Keratinocyte (primary cell): Measurements from ENCODE around the gene NET1. TPM values are rescaled to one million over a fixed set of nuclear protein-coding genes. Genes with fewer than 3 reads are reported as not detected.

ENCODE experiments used
- DNase-seq: peaks from one replicate; pipeline ENCODE4 v3.0.0-alpha.2; 2011; ENCODE audit warnings: low read depth, missing footprints, low spot score
- FAIRE-seq: peaks from 2 replicates; lab custom pipeline; 2011; peaks lifted over from hg19 to GRCh38; lab: Jason Lieb, UNC
- H2AFZ ChIP-seq: 2 replicates; pipeline ENCODE4 v1.6.0; 2012; ENCODE audit warnings: low read length, control low read depth, inconsistent platforms; ENCODE audit not compliant: control insufficient read depth
- H3K27ac ChIP-seq: 2 replicates; pipeline ENCODE4 v1.5.1; 2011; ENCODE audit warnings: low read length; ENCODE audit not compliant: control insufficient read depth, insufficient read depth
- H3K27me3 ChIP-seq: 3 replicates; pipeline ENCODE4 v1.6.0; 2011; ENCODE audit warnings: low read length; ENCODE audit not compliant: control insufficient read depth, insufficient read depth; ENCODE audit errors: extremely low read depth
- H3K36me3 ChIP-seq, 2 experiments: 2 replicates in 1 of 2; 3 replicates in 1 of 2; pipeline ENCODE4 v1.5.1; 2011; ENCODE audit warnings: low read length in 2 of 2, mild to moderate bottlenecking in 1 of 2; ENCODE audit not compliant: control insufficient read depth in 2 of 2, insufficient read depth in 2 of 2; ENCODE audit errors: extremely low read depth in 1 of 2
- H3K4me1 ChIP-seq: 3 replicates; pipeline ENCODE4 v1.5.1; 2011; ENCODE audit warnings: low read length; ENCODE audit not compliant: control insufficient read depth, insufficient read depth; ENCODE audit errors: extremely low read depth
- H3K4me2 ChIP-seq: 3 replicates; pipeline ENCODE4 v1.6.0; 2011; ENCODE audit warnings: low read depth, low read length; ENCODE audit not compliant: control insufficient read depth, insufficient read depth; ENCODE audit errors: extremely low read depth
- H3K4me3 ChIP-seq, 3 experiments: fragments of 200-600 bp in 1 of 3; sonication (generic) in 1 of 3; 2 replicates in 2 of 3; 3 replicates in 1 of 3; pipeline ENCODE4 v1.5.1; 2011 to 2016; ENCODE audit warnings: low read length in 3 of 3, mild to moderate bottlenecking in 3 of 3, control low read depth in 2 of 3, inconsistent platforms in 1 of 3, low read depth in 1 of 3, mixed read lengths in 1 of 3, mixed run types in 1 of 3, moderate library complexity in 1 of 3; ENCODE audit not compliant: control insufficient read depth in 2 of 3, insufficient read depth in 2 of 3; ENCODE audit errors: extremely low read depth in 1 of 3
- H3K79me2 ChIP-seq: 2 replicates; pipeline ENCODE4 v1.6.0; 2012; ENCODE audit warnings: low read length; ENCODE audit not compliant: control insufficient read depth, insufficient read depth
- H3K9ac ChIP-seq: 3 replicates; pipeline ENCODE4 v1.6.0; 2011; ENCODE audit warnings: low read length; ENCODE audit not compliant: control insufficient read depth, insufficient read depth; ENCODE audit errors: extremely low read depth
- H3K9me1 ChIP-seq: 3 replicates; pipeline ENCODE4 v1.6.0; 2011; ENCODE audit warnings: low read length; ENCODE audit not compliant: control insufficient read depth, insufficient read depth; ENCODE audit errors: extremely low read depth
- H3K9me3 ChIP-seq: 2 replicates; pipeline ENCODE4 v1.5.1; 2012; ENCODE audit warnings: low read depth, low read length; ENCODE audit not compliant: control insufficient read depth
- H4K20me1 ChIP-seq: 3 replicates; pipeline ENCODE4 v1.6.0; 2011; ENCODE audit warnings: low read length; ENCODE audit not compliant: control insufficient read depth, insufficient read depth; ENCODE audit errors: extremely low read depth
- CTCF ChIP-seq, 3 experiments: IDR thresholded peaks in 1 of 3; conservative IDR thresholded peaks in 1 of 3; optimal IDR thresholded peaks in 1 of 3; 2 replicates in 2 of 3; 3 replicates in 1 of 3; pipeline versions ENCODE3 to v1.5.1; 2011; ENCODE audit warnings: low read length in 3 of 3, mild to moderate bottlenecking in 3 of 3, moderate library complexity in 2 of 3, control low read depth in 1 of 3, inconsistent platforms in 1 of 3; ENCODE audit not compliant: insufficient read depth in 2 of 3; ENCODE audit errors: extremely low read depth in 1 of 3
- EZH2 ChIP-seq: IDR thresholded peaks from one replicate; pipeline ENCODE4 v1.6.1; 2012; ENCODE audit warnings: inconsistent platforms, mild to moderate bottlenecking, low read length, moderate library complexity
- dilution Hi-C: fragments of 300-500 bp; cut with MboI; formaldehyde crosslinking; loops from one replicate; pipeline ENCODE4 v1.7.0; 2020; ENCODE audit warnings: low sequenced_read_pairs; ENCODE audit not compliant: extremely low pct_ligation_motif_present
- polyA plus RNA-seq, 5 experiments: library from polyadenylated mRNA; depleted of rRNA in 3 of 5; stranded (reverse) in 3 of 5; stranded (forward) in 1 of 5; unstranded in 1 of 5; fragments of >200 nt; gene quantifications; 1 replicate in 1 of 5; 2 replicates in 3 of 5; 3 replicates in 1 of 5; pipeline versions ENCODE4 v1.2.1 to v1.2.3, GENCODE V29; 2011 to 2012; ENCODE audit warnings: missing spikeins in 2 of 5, low read depth in 1 of 5, low replicate concordance in 1 of 5

NET1 gene
- polyA plus RNA-seq, 1 donor (not counting 4 experiments of a cell fraction or from before 2014, with no cell fraction given) = 214 TPM

- Histone ChIP-seq H3K36me3 (no peaks in the 10 kb centered on the region), H2AFZ (no peak overlapping the region)
Measured at GRCh38 chr10:5365928-5366327, 46.4 kb upstream of the NET1 start.

GRCh38 chr10:5369362-5370158 lies 42.8 kb upstream of the NET1 start:
- Histone ChIP-seq H3K4me1 (no peaks in the 10 kb centered on the region), H4K20me1 (no peaks in the 10 kb centered on the region), H2AFZ (no peak overlapping the region), H3K4me2 (no peak overlapping the region), H3K9me3 (no peaks in the 10 kb centered on the region), H3K9ac (no peak overlapping the region), H3K79me2 (no peaks in the 10 kb centered on the region), H3K4me3 (no peak overlapping the region), H3K27ac (no peak overlapping the region), H3K9me1 (no peaks in the 10 kb centered on the region), H3K27me3 (peaks cover 15% of the 10 kb centered on the region), H3K36me3 (no peaks in the 10 kb centered on the region)
- TF ChIP-seq EZH2 (no peak), CTCF (optimal IDR thresholded peaks at IDR 0.05 in 1 of 3, IDR thresholded peaks at IDR 0.05 in 1 of 3, conservative IDR thresholded peaks at IDR 0.05 in 1 of 3; ENCODE audit: extremely low read depth in 1 of 3, insufficient read depth in 2 of 3, low read length in 3 of 3) (no peak)
- dilution Hi-C loops = no loop called here
- DNase-seq (no peak), FAIRE-seq (no peak)

More at GRCh38 chr10:5365928-5366327, 46.4 kb upstream of the NET1 start:
- no peaks in the 10 kb centered on the region for H3K79me2 ChIP-seq
- H3K27ac ChIP-seq = no peak overlapping the region
- H3K9me1 ChIP-seq = no peaks in the 10 kb centered on the region
- peaks cover 23% of the 10 kb centered on the region for H3K27me3 ChIP-seq
- no peaks in the 10 kb centered on the region for H3K4me1 ChIP-seq
- dilution Hi-C loops = no loop called here
- no peak overlapping the region for H3K4me3 ChIP-seq
- H3K4me2 ChIP-seq = no peak overlapping the region
- TF ChIP-seq EZH2 = no peak
- no peak for TF ChIP-seq CTCF (optimal IDR thresholded peaks at IDR 0.05 in 1 of 3, IDR thresholded peaks at IDR 0.05 in 1 of 3, conservative IDR thresholded peaks at IDR 0.05 in 1 of 3; ENCODE audit: extremely low read depth in 1 of 3, insufficient read depth in 2 of 3, low read length in 3 of 3)
- H3K9ac ChIP-seq = no peak overlapping the region
- H3K9me3 ChIP-seq = no peaks in the 10 kb centered on the region
- DNase-seq (no peak), FAIRE-seq (no peak)
- H4K20me1 ChIP-seq = no peaks in the 10 kb centered on the region
